Astrocyte (in vitro differentiated cells and primary cell): Measurements from ENCODE around the gene ATP6V1G2.

Experiments used
- CTCF ChIP-seq: IDR thresholded peaks from 2 replicates; pipeline ENCODE4 v1.5.1; 2011; ENCODE audit warnings: low read depth, mild to moderate bottlenecking, inconsistent platforms, low read length, moderate library complexity; ENCODE audit not compliant: insufficient read depth
- EZH2 ChIP-seq: IDR thresholded peaks from 2 replicates; pipeline ENCODE4 v1.6.1; 2012; ENCODE audit warnings: mild to moderate bottlenecking, low read length, inconsistent platforms; ENCODE audit not compliant: insufficient read depth

GRCh38 chr6:31535538-31536324 lies 10.7 kb downstream of the ATP6V1G2 start:
- TF ChIP-seq CTCF (no peak), EZH2 (no peak)
